ENCODE measurements around the gene HECTD2. TPM values are rescaled to one million over a fixed set of nuclear protein-coding genes. Genes with fewer than 3 reads are reported as not detected.

The HECTD2 gene
- total RNA-seq, 1 donor from 2014 or later, result 17.4 TPM

GRCh38 chr10:91536111-91536510 is 126.0 kb downstream of the HECTD2 start:
- DNase-seq (ENCODE audit: low spot score), result no peak
- Mint-ChIP-seq H3K36me3 (ENCODE audit: low read depth, unreplicated experiment) (no peaks in the 10 kb centered on the region), H3K27me3 (ENCODE audit: unreplicated experiment) (peaks cover 2% of the 10 kb centered on the region)

GRCh38 chr10:91536733-91537132 is 126.6 kb downstream of the HECTD2 start:
- Mint-ChIP-seq H3K9me3 (ENCODE audit: unreplicated experiment) (no peaks in the 10 kb centered on the region), H3K27me3 (ENCODE audit: unreplicated experiment) (peaks cover 2% of the 10 kb centered on the region), H3K27ac (ENCODE audit: unreplicated experiment) (no peak overlapping the region), H3K36me3 (ENCODE audit: low read depth, unreplicated experiment) (no peaks in the 10 kb centered on the region), H3K4me1 (ENCODE audit: unreplicated experiment) (no peaks in the 10 kb centered on the region), H3K4me3 (ENCODE audit: unreplicated experiment) (no peak overlapping the region)
- TF ChIP-seq CTCF (IDR thresholded peaks at IDR 0.05; ENCODE audit: unreplicated experiment), result no peak
- DNase-seq (ENCODE audit: low spot score), result no peak

More at GRCh38 chr10:91536111-91536510, 126.0 kb downstream of the HECTD2 start:
- TF ChIP-seq CTCF (IDR thresholded peaks at IDR 0.05; ENCODE audit: unreplicated experiment), result no peak
- H3K27ac Mint-ChIP-seq (ENCODE audit: unreplicated experiment), result no peak overlapping the region
- H3K4me1 Mint-ChIP-seq (ENCODE audit: unreplicated experiment), result no peaks in the 10 kb centered on the region
- no peak overlapping the region for H3K4me3 Mint-ChIP-seq (ENCODE audit: unreplicated experiment)
- no peaks in the 10 kb centered on the region for H3K9me3 Mint-ChIP-seq (ENCODE audit: unreplicated experiment)

GRCh38 chr10:91537614-91538383 is 127.7 kb downstream of the HECTD2 start:
- H3K4me3 Mint-ChIP-seq (ENCODE audit: unreplicated experiment), result no peak overlapping the region
- H3K36me3 Mint-ChIP-seq (ENCODE audit: low read depth, unreplicated experiment), result no peaks in the 10 kb centered on the region
- peaks cover 2% of the 10 kb centered on the region for H3K27me3 Mint-ChIP-seq (ENCODE audit: unreplicated experiment)
- DNase-seq (ENCODE audit: low spot score), result no peak
- no peak overlapping the region for H3K27ac Mint-ChIP-seq (ENCODE audit: unreplicated experiment)
- TF ChIP-seq CTCF (IDR thresholded peaks at IDR 0.05; ENCODE audit: unreplicated experiment), result no peak
- H3K4me1 Mint-ChIP-seq (ENCODE audit: unreplicated experiment), result no peaks in the 10 kb centered on the region
- H3K9me3 Mint-ChIP-seq (ENCODE audit: unreplicated experiment), result no peaks in the 10 kb centered on the region

GRCh38 chr10:91539930-91540329 is 129.8 kb downstream of the HECTD2 start:
- H3K36me3 Mint-ChIP-seq (ENCODE audit: low read depth, unreplicated experiment), result no peaks in the 10 kb centered on the region
- no peak overlapping the region for H3K27ac Mint-ChIP-seq (ENCODE audit: unreplicated experiment)
- no peaks in the 10 kb centered on the region for H3K9me3 Mint-ChIP-seq (ENCODE audit: unreplicated experiment)
- H3K4me1 Mint-ChIP-seq (ENCODE audit: unreplicated experiment), result no peaks in the 10 kb centered on the region
- DNase-seq (ENCODE audit: low spot score), result no peak
- TF ChIP-seq CTCF (IDR thresholded peaks at IDR 0.05; ENCODE audit: unreplicated experiment), result no peak
- H3K27me3 Mint-ChIP-seq (ENCODE audit: unreplicated experiment), result peaks cover 2% of the 10 kb centered on the region
- H3K4me3 Mint-ChIP-seq (ENCODE audit: unreplicated experiment), result no peak overlapping the region

GRCh38 chr10:91540733-91541132 is 130.6 kb downstream of the HECTD2 start:
- Mint-ChIP-seq H3K9me3 (ENCODE audit: unreplicated experiment) (no peaks in the 10 kb centered on the region), H3K27ac (ENCODE audit: unreplicated experiment) (no peak overlapping the region), H3K4me3 (ENCODE audit: unreplicated experiment) (no peak overlapping the region), H3K4me1 (ENCODE audit: unreplicated experiment) (no peaks in the 10 kb centered on the region), H3K36me3 (ENCODE audit: low read depth, unreplicated experiment) (no peaks in the 10 kb centered on the region), H3K27me3 (ENCODE audit: unreplicated experiment) (peaks cover 2% of the 10 kb centered on the region)
- TF ChIP-seq CTCF (IDR thresholded peaks at IDR 0.05; ENCODE audit: unreplicated experiment), result no peak
- DNase-seq (ENCODE audit: low spot score), result no peak
